ENCODE data around the gene C15orf39. TPM values are rescaled to one million over a fixed set of nuclear protein-coding genes. Genes with fewer than 3 reads are reported as not detected.
"Not testable (repeated sequence)": the region's sequence is repeated elsewhere in the genome, so short reads cannot be mapped to it uniquely, and the experiment has no call there.

Gene C15orf39
- total RNA-seq, 1 experiment from 2014 or later, result 13.3 TPM

GRCh38 chr15:75224281-75224680, 22.6 kb downstream of the C15orf39 start:
- ChIA-PET CTCF (no interaction called here), POLR2A (no interaction called here)
- Mint-ChIP-seq H3K27ac (ENCODE audit: low read depth, unreplicated experiment) (no peak overlapping the region), H3K9me3 (ENCODE audit: unreplicated experiment) (no peaks in the 10 kb centered on the region), H3K4me1 (ENCODE audit: insufficient read depth, unreplicated experiment) (no peaks in the 10 kb centered on the region), H3K4me3 (ENCODE audit: unreplicated experiment) (no peak overlapping the region), H3K36me3 (ENCODE audit: insufficient read depth, unreplicated experiment) (no peaks in the 10 kb centered on the region), H3K27me3 (ENCODE audit: insufficient read depth, unreplicated experiment) (peaks cover 35% of the 10 kb centered on the region)
- BruUV-seq (replicated peaks), result no TSS peak
- intact Hi-C loops (cut with micrococcal nuclease), result no loop called here
- DNase-seq (ENCODE audit: unreplicated experiment), result no peak
- TF ChIP-seq, protein P1, sequence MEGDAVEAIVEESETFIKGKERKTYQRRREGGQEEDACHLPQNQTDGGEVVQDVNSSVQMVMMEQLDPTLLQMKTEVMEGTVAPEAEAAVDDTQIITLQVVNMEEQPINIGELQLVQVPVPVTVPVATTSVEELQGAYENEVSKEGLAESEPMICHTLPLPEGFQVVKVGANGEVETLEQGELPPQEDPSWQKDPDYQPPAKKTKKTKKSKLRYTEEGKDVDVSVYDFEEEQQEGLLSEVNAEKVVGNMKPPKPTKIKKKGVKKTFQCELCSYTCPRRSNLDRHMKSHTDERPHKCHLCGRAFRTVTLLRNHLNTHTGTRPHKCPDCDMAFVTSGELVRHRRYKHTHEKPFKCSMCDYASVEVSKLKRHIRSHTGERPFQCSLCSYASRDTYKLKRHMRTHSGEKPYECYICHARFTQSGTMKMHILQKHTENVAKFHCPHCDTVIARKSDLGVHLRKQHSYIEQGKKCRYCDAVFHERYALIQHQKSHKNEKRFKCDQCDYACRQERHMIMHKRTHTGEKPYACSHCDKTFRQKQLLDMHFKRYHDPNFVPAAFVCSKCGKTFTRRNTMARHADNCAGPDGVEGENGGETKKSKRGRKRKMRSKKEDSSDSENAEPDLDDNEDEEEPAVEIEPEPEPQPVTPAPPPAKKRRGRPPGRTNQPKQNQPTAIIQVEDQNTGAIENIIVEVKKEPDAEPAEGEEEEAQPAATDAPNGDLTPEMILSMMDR (IDR thresholded peaks at IDR 0.05; ENCODE audit: unreplicated experiment), result no peak

DNA sequence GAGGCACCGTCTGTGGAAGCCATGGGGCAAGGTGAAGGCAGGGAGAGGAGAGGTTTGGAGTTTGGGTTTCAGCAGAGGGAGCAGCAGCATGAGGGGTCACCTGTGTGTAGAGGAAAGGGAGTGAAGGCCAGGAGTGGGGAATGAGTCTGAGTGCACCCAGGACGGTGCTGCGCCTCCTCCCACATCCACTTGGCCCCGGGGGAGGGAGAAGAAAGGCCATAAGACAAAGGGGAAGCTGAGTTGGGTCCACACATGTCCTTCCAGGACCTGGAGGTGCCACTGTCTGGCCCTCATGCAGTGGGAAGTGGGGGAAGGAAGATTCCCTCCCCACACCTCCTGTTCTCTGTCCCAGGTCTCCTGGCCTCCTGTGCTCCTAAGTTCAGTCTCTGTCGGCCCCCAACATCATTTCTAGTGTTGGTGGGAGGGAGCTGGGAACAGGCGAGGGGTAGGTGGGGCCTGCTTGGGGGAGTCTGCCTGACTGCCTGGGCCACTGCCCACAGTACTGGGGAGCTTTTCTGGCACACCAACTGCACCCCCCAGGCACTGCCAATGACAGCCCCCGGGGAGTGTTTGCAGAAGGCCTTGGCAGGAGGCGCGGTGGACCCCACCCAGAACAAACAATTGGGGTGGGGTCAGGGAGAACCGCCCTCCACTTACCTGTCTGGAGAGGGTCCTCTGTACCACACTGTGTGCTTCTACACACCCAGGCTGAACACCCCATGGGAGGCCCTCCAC, 23.6 kb downstream of the C15orf39 start:
- H3K4me1 Mint-ChIP-seq (ENCODE audit: insufficient read depth, unreplicated experiment); BruUV-seq (replicated peaks); CTCF ChIA-PET; H3K9me3 Mint-ChIP-seq (ENCODE audit: unreplicated experiment); POLR2A ChIA-PET; H3K36me3 Mint-ChIP-seq (ENCODE audit: insufficient read depth, unreplicated experiment); DNase-seq (ENCODE audit: unreplicated experiment); H3K27ac Mint-ChIP-seq (ENCODE audit: low read depth, unreplicated experiment); intact Hi-C loops (cut with micrococcal nuclease); H3K4me3 Mint-ChIP-seq (ENCODE audit: unreplicated experiment): not testable (repeated sequence)
- H3K27me3 Mint-ChIP-seq (ENCODE audit: insufficient read depth, unreplicated experiment), result peaks cover 35% of the 10 kb centered on the region

DNA sequence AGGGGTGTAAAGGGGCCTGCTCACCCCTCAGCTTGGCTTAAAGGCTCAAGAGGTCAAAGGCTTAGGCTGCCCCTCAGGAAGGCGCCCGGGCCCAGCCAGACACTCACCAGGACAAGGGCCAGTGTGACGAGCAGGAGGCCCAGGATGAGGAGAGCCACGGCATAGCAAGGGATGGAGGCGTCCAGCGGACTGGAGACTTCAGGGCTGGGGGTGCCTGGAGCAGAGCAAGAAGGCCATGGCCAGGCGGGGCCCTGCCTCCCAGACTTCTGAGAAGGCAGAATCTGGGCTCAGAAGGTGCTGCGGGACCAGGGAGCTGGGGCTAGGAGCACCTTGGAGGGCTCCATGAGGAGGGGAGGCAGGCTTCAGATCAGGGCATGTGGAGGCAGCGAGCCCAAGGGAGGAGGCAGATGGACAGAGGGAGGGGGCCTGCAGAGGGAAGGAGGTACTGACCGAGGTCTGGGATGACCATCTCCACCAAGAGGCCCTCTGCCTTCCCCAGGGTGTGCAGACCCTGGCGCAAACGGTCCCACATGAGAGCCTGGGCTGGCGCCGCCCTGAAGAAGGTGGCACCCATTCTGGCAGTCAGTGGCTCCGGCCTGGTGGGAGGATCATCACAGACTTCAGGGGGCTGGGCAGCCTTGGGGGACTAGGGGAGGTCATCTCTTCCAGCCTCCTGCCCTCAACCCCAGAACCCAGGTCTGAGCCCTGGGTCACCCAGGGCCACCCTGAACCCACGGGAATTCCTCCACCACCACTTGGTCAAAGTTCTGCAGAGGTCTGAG, 24.5 kb downstream of the C15orf39 start:
- no peak for DNase-seq (ENCODE audit: unreplicated experiment)
- CTCF ChIA-PET, result no interaction called here
- H3K36me3 Mint-ChIP-seq (ENCODE audit: insufficient read depth, unreplicated experiment), result no peaks in the 10 kb centered on the region
- TF ChIP-seq, protein P1 (IDR thresholded peaks at IDR 0.05; ENCODE audit: unreplicated experiment), result no peak
- intact Hi-C loops (cut with micrococcal nuclease), result no loop called here
- H3K27me3 Mint-ChIP-seq (ENCODE audit: insufficient read depth, unreplicated experiment), result peaks cover 36% of the 10 kb centered on the region
- POLR2A ChIA-PET, result interaction anchor here (0.6 kb wide), 1 partner anchor 12 kb away, joined by 3 read pairs; no protein-coding TSS in a partner anchor
- H3K4me3 Mint-ChIP-seq (ENCODE audit: unreplicated experiment), result no peak overlapping the region
- H3K4me1 Mint-ChIP-seq (ENCODE audit: insufficient read depth, unreplicated experiment), result no peaks in the 10 kb centered on the region
- H3K9me3 Mint-ChIP-seq (ENCODE audit: unreplicated experiment), result no peaks in the 10 kb centered on the region
- H3K27ac Mint-ChIP-seq (ENCODE audit: low read depth, unreplicated experiment), result no peak overlapping the region
- BruUV-seq (replicated peaks), result no TSS peak

GRCh38 chr15:75227112-75227511, 25.4 kb downstream of the C15orf39 start:
- intact Hi-C loops (cut with micrococcal nuclease); H3K4me1 Mint-ChIP-seq (ENCODE audit: insufficient read depth, unreplicated experiment); H3K9me3 Mint-ChIP-seq (ENCODE audit: unreplicated experiment); H3K4me3 Mint-ChIP-seq (ENCODE audit: unreplicated experiment); CTCF ChIA-PET; DNase-seq (ENCODE audit: unreplicated experiment); BruUV-seq (replicated peaks); H3K27ac Mint-ChIP-seq (ENCODE audit: low read depth, unreplicated experiment); H3K36me3 Mint-ChIP-seq (ENCODE audit: insufficient read depth, unreplicated experiment): not testable (repeated sequence)
- POLR2A ChIA-PET, result interaction anchor here (0.6 kb wide), 1 partner anchor 11 kb away, joined by 3 read pairs; no protein-coding TSS in a partner anchor
- peaks cover 46% of the 10 kb centered on the region for H3K27me3 Mint-ChIP-seq (ENCODE audit: insufficient read depth, unreplicated experiment)

DNA sequence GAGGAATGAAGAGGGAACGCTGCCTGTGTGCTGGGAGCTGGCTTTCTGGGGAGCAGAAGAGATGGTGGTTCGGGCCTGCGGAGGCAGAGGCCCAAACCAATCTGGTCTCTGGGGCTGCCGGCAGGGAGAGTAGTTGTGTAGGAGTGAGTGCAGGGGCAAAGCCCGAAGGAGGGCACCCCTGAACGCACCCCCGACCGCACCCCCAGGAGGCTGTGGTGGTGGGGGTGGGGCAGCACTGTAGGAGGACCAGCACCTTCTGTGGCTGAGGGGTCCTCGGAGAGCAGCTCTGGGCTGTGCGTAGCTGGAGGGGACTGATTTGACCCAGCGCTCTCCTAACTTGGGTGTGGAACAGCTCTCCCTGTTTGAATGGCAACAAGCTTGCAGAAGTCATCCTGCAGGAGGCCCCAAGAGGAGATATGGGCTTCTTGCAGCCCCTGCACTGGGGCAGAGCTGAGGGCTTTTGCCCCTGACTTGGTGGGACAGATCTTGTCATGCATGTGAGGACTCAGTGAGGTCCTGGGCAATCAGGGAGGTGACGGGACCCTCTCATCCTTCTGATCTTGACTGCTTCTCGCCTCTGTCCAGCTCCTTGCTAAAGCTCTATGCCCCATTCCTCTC, 26.1 kb downstream of the C15orf39 start:
- Mint-ChIP-seq H3K27ac (ENCODE audit: low read depth, unreplicated experiment) (no peak overlapping the region), H3K4me1 (ENCODE audit: insufficient read depth, unreplicated experiment) (no peaks in the 10 kb centered on the region), H3K4me3 (ENCODE audit: unreplicated experiment) (no peak overlapping the region), H3K9me3 (ENCODE audit: unreplicated experiment) (no peaks in the 10 kb centered on the region), H3K36me3 (ENCODE audit: insufficient read depth, unreplicated experiment) (no peaks in the 10 kb centered on the region), H3K27me3 (ENCODE audit: insufficient read depth, unreplicated experiment) (peaks cover 52% of the 10 kb centered on the region)
- DNase-seq (ENCODE audit: unreplicated experiment), result no peak
- intact Hi-C loops (cut with micrococcal nuclease), result no loop called here
- CTCF ChIA-PET, result no interaction called here
- TF ChIP-seq, protein P1 (IDR thresholded peaks at IDR 0.05; ENCODE audit: unreplicated experiment), result no peak
- no TSS peak for BruUV-seq (replicated peaks)
- POLR2A ChIA-PET, result no interaction called here

Data from MCF 10A (cell line).